Stimulated activated CD8-positive, alpha-beta memory T cell treated with anti-CD3 and anti-CD28 coated beads, Interleukin-4, amount 100 ng/mL, for 48 hours (primary cell): Measurements from ENCODE around the gene DLX3.

Source experiments
- DNase-seq: peaks from one replicate; pipeline ENCODE4 v3.0.0-alpha.2; 2020

DLX3 gene

DNA sequence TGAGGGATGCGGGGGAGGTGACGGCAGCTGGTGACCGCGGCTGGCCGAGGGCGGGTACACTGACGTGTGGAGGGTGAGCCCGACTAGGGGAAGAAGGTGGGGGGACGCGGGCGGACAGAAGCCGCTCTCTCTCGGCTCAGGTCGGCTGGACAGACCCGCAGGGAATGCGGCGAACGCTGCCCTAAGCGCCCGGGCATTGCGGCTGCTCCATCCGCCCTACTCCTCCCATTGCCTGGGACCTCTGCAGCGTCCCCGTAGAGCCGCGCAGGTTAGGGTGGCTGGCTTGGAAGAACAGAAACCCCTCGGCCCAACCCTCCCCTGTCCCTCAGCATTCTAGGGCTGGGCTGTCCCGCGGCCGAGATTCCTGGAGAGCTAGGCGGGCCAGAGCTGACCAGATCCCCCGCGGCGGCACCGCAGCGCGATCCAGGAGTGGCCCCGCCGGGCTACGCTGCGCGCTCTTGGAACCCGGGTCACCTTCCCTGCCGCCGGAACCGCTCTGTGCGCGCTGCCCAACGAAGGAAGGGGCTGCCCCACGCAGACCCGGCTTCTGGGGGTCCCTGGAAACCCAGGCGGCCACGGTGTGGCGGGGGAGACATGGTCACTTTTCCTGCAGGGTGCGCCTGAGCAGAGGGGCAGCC, 23.1 kb downstream of the DLX3 start:
- DNase-seq, result no peak

GRCh38 chr17:49971199-49971847, 23.7 kb downstream of the DLX3 start:
- DNase-seq, result no peak

- no peak for DNase-seq
Measured at GRCh38 chr17:49970498-49970897, 24.5 kb downstream of the DLX3 start.

- DNase-seq, result no peak
Measured at GRCh38 chr17:49969795-49970389, 25.1 kb downstream of the DLX3 start.

- DNase-seq, result no peak
Measured at GRCh38 chr17:49969134-49969759, 25.8 kb downstream of the DLX3 start, which contains the start of gene DLX4. Gene DLX4 (plus strand): TSS chr17:49969190. CDS start chr17:49969469, 279 bp downstream.

DNA sequence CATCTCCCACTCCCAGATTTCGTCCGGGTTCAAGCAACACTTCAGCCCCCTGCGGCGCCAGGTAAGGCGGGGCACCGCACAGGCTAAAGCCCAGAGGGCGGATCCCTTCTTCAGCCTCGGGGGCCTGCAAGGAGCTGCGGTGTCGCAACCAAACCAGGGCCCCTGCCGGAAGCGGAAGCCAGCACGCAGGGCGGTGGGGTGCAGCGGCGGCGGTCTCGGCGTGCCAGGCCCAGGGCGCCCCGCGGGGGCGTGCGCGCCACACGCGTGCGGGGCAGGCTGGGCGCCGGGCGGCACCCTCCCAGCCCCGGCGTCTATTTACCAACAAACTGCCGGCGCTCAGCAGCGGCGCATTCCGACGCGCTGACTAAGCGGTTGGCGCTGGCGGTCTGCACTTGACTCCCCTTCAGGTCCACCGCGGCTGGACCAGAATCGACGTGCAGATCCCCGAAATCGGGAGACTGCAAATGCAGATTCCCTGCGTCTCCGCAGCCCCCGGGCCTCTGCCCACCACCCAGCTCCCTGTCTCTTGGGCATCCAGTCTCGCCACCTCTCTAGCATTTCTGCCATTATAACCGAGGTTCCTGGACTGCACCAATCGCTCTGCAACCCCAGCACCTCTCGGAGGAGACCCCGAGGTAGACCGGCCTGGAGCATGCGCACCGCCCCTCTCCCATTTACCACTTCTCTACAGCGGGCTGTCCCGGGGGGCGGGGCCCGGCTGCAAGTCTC, 26.5 kb downstream of the DLX3 start:
- DNase-seq, result peak; percentile 83

DNA sequence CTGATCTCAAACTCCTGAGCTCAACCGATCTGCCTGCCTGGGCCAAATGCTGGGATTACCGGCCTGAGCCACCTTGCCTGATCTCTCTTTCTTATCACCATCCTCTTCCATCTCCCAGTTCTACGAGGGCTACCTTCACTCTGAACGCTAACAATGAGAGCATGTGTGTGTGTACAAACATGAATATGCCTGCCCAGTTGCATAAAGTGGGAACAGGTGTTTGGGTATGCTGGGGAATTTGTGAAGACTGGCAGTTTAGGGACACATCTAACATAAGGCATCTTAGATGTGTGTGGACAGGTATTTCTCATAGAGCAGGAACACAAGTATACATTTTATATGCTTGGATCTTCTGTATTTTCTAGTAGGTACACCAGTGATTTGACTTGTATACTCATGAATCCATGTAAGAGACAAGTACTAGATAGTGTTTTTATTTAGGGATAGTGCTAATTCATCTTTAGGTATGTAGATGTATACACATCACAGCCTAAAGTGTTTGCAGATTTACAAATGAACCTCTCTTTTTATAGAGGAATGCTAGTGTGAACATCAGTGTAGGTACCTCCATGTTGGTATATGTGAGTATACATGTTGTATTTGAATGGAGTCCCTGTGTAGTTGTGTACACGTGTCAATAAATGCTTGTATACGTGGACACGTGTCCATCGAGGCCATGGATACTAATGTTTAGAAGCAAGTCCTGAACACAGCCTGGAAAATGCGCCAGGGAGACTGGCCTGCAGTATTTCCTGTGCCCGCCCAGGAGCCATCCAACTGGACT, 27.2 kb downstream of the DLX3 start:
- DNase-seq, result no peak

- no peak for DNase-seq
Measured at GRCh38 chr17:49967205-49967604, 27.8 kb downstream of the DLX3 start.

DNA sequence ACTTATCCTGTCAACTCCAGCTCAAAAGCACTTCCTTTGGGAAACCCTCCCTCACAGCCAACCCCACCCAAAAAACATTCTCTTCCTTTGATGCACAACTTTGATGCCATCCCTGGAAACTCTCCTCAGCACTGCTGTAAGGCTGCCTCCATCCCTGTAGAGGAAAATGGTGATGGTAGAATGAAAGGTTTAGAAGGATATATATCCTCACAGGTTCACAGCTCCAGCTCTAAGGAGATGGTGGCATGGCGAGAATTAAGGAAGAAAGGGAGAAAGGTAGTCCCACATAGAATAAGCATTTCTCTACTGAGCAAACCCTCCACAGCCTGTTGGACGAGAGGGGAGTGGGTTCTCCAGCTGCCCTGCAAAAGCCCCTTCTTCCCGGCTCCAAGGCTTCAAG, 28.3 kb downstream of the DLX3 start:
- no peak for DNase-seq

GRCh38 chr17:49965524-49965909, 29.5 kb downstream of the DLX3 start:
- no peak for DNase-seq

- peak; percentile 53 for DNase-seq
Measured at GRCh38 chr17:49964769-49965523, 30.1 kb downstream of the DLX3 start.

DNA sequence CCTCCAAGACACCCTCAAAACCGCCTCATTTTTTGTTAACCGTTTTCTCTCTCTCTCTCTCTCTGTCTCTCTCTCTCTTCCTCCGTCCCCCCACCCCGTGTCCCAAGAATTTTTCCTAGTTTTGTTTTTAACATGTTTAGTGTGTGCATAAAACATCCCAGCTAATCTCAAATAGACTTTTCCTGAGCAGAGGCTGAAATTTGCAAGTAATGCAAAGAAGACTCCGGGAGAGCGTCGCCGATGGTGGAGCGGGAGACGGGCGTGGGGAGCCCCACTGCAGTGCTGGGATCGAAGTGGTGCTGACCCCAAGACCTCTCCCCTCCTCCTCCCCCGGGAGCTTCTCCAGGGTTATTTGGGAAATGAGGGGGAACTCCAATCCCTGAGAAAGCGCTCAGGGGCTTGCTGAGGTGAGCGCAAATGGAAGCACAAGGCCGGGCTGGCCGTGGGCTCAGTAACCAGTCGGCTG, 30.7 kb downstream of the DLX3 start:
- DNase-seq, result no peak

DNA sequence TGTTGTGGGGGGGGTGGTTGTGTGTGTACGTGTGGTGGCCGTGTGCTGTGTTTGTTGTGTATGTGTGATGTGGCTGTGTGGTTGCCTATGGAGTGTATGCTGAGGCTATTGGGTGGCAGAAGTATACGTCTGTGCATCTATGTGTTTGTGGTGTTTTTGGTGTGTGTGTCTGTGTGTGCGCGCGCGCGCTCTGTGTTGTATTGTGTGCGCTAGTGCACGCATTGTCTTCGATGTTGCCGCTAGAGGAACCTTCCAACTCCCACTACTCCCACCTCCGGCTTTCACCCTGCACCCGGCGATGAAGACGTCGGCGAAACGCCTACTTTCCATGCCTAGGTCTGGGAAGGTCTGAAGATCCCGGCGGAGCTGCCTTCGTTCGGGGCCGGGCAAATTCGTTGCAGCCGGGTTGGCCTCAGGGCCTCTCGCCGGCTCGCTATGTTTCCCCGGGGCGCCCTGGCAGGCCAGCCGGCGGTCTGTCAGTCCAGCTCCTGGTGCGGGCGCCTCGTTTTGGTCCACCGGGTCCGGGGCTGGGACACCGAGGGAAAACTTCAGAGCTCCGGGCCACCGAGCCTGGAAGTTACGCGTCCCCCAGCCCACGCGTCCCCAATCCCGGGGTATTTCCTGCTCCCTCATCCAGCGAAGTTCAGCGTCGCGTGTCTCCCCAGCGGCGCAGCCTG, 31.3 kb downstream of the DLX3 start:
- no peak for DNase-seq

DNA sequence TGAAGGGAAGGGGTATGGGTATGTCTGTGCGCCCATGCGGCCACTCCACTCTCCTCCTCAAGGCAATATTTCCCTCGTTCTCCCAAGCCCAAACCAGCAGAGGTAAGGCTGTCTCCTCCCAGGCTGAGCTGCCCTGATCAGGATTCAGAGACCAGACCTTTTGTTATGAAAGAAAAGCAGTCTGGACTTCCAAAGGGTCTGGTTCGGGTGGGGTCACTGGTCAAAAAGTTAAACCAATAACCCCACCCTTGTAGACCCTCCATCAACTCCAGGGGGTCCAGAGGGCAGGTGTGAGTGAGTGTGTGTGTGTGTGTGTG, 31.8 kb downstream of the DLX3 start:
- no peak for DNase-seq

DNA sequence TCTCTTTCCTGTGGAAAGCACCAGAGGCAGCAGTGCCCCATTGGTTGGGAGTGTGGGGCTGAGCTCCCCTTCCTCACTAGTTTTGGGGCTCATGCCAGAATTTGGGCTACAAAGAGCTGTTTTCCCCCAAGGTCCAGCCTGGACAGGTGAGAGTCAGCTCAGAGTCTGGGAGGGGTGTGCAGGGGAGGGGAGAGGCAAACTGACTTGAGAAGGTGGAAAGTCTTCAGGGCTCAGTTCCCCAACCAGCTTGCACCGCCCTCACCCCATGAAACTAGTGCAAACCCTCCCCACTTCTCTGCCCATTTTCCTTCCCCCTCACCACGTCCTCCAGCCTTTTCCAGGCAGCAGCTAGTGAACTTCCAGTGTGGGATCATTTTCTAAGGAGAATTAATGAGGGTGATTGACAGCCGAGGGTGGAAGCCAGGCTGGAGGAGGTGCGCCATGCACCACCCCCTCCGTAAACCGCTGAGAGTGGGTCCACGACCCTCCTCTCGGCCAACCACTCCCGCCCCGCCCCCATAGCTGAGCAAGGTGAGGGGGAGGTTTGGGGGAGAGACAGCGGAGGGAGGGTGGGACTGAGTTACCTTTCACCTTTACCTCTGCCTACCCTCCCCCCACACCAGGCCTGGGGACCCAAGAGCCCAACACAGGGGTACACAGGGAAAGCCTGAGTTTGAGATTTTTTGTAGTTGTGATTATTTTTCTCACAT, 32.3 kb downstream of the DLX3 start:
- no peak for DNase-seq

DNA sequence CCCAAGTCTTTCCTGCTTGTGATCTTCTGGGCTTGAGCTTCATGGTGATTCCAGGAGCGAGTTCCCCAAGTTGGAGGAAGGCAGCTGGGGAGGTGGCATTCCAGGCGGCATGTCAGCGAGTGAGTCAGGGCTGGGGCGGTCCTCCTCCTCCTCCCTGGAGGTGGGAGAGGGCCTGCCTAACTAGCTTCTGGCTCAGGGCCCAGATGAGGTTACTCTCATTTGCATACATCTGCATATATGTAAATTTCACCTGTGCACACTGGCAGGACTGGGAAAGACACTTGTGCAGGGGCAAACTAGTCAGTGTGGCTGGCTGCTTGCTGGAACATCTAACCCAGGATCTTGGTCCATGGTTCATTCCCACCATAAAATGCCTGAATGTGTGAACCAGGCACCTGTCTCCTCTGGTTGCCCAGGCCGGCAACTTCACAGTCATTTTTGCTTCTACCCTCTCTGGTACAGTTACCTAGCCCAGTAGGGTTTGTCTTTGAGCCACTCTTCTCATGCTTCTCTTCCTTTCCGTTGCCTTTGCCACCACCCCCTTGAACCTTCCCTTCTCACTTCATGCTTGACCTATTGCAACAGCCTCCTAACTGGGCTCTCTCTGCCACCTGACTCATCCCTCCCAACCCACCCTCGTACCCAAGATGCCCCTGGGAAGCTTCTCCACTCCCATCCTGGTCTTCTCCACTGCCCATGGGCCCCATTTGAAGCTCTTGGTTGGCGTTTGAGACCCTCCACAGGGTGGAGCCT, 35.7 kb downstream of the DLX3 start:
- DNase-seq, result no peak

DNA sequence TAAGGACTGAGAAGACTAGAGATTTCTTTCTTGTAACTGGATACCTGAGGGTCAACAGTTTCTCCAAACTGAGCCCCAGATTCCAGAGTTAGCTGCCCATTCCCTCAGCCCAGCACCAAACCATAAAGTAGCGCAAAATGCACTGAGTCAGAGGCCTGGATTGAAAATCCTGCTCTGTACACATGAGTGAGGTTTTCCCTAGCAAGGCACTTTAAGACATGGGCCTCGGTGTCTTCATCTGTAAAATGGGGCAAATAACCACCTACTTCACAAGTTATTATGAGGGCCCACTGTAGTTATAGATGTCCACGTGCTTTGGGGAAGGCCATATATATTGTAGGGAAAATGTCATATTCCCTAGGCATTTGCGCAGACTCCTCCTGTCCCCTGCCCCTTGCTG, 36.3 kb downstream of the DLX3 start:
- no peak for DNase-seq

- DNase-seq, result no peak
Measured at GRCh38 chr17:49957350-49957749, 37.7 kb downstream of the DLX3 start.

DNA sequence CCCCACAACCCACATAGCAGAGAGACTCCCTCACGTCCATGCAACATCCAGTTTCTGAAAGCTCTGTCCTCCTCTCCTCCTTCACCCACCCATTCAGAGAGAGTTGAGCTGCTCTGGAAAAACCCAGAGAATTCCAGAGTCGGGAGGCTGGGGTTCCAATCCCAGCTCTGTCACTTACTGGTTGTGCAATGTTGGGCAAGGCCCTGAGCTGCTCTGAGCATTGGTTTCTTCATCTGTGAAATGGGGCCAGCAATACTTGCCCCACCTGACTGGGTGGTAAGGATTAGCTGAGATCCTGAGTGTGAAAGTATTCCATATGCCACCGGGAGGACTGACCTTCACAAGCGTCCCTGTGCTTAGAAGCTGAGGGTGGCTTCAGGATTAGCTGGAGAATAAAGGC, 38.2 kb downstream of the DLX3 start:
- DNase-seq, result no peak

- DNase-seq, result no peak
Measured at GRCh38 chr17:49955157-49955556, 39.9 kb downstream of the DLX3 start.
